ENCODE results near the gene SLC35A4.

Gene SLC35A4, protein sequence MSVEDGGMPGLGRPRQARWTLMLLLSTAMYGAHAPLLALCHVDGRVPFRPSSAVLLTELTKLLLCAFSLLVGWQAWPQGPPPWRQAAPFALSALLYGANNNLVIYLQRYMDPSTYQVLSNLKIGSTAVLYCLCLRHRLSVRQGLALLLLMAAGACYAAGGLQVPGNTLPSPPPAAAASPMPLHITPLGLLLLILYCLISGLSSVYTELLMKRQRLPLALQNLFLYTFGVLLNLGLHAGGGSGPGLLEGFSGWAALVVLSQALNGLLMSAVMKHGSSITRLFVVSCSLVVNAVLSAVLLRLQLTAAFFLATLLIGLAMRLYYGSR

DNA sequence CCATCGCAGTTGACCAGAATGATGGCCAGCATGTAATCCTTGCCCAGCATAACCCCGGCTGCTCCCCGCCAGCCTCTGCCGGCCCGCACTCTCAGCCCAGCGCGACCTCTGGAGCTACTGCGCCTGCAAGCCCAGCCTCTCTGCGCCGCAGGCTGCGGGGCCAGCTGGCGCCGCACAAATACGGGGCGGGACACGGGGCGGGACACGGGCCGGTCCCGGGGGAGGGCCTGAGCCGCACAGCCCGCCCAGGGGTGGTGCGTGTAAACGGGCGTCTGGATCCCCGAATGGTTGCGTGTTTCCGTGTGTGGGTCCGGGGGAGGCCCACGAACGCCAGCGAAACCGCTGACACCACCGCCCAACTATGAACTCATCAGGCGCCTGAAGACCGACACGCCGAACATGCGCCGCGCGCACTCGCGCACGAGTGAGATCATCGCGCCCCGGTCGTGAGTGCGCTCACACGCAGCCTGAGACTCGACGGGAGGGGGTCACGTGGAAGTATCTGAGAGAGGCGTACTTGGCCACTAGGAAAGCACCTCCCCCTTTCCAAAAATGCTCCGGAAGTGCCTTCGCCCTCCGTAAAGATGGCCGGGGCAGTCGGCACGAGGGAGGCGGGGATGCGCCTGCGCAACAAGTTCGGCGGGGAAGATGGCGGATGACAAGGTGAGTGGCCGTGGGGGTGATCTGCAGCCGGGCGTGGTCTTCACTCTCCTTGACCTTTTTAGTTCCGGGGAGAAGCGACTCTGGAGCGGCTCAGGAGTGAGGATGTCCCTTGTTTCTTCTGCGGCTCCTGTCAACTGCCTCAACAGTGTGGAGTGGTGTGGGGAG lies at the start of gene SLC35A4, which contains the start of gene APBB3:
Gene SLC35A4, plus strand, starts transcription at position 633 of the 828 bp plus-strand sequence. CDS start 2,342 bp downstream, outside the sequence.
Gene APBB3, minus strand, starts transcription at position 403 of the 828 bp plus-strand sequence. Its CDS starts 353 bp downstream, at position 50.
- peak; percentile 95 for DNase-seq

DNA sequence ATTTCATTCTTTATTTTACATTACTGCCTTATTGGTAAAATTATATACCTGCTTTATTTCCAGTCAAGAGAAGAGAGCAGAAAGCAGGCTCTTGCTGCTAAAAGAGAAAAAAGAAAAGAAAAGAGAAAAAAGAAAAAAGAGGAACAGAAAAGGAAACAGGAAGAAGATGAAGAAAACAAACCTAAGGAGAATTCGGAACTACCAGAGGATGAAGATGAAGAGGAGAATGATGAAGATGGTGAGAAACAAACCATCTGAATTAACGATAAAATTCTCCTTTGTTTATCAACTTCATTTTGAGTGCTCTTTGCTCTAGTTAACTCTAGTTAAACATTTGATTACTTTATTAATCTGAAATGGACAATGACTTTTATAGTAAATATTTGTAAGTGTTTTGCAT lies 40.6 kb upstream of the SLC35A4 start:
- no peak for DNase-seq

DNA sequence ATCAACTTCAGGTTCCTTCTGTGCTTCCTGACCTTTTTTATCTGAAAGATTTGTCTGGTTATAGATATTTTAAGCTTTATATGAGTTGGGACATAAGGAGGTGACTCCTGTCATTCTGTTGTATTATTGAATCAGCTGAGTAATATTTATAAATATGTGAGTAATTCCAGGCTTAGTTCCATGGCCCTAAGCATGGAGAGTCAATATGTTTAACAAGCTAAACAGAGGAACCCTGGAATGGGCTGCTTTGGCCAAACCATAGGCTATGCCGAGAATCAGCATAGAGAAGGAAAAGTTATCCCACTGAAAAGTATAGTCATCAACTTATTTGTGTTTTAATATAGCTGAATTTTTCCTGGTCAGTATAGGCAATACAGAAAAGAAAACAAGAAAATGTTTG lies 24.4 kb upstream of the SLC35A4 start:
- DNase-seq: no peak

DNA sequence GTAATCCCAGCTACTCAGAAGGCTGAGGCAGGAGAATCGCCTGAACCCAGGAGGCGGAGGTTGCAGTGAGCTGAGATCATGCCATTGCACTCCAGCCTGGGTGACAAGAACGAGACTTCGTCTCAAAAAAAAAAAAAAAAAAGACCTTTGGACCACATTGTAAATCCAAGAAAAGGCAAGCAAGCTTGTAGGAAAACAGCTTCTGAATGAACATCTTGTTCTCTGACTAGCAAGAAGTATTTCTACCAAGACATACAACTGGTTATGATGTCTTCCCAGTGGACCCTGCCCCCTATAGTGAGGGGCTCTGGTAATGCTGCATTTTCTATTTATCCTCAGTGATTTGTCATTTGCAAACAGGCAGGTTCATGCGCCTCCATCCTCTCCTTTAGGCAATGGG lies 21.7 kb upstream of the SLC35A4 start:
- no peak for DNase-seq

DNA sequence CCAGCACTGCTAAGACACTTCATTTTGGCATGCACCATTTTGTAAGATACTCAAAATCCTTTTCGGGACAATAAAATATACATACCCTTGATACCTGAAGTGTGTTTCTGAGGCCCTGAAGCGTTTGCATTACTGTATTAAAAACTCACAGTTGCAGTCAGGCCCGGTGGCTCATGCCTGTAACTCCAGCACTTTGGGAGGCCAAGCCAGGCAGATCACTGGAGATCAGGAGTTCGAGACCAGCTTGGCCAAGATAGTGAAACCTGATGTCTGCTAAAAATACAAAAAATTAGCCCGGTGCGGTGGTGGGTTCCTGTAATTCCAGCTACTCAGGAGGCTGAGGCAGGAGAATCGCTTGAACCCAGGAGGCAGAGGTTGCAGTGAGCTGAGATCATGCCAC lies 19.6 kb upstream of the SLC35A4 start:
- no peak for DNase-seq

DNA sequence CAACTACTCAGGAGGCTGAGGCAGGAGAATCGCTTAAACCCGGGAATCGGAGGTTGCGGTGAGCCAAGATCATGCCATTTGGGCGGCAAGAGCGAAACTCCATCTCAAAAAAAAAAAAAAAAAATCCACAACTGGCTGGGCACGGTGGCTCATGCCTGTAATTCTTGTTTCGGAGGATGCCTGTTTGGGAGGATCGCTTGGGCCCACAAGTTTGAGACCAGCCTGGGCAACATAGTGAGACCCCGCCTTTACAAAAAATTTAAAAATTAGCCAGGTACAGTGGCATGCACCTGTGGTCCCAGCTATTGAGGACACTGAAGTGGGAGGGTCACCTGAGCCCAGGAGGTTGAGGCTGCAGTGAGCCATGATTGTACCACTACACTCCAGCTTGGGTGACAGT lies 19.0 kb upstream of the SLC35A4 start:
- no peak for DNase-seq

DNA sequence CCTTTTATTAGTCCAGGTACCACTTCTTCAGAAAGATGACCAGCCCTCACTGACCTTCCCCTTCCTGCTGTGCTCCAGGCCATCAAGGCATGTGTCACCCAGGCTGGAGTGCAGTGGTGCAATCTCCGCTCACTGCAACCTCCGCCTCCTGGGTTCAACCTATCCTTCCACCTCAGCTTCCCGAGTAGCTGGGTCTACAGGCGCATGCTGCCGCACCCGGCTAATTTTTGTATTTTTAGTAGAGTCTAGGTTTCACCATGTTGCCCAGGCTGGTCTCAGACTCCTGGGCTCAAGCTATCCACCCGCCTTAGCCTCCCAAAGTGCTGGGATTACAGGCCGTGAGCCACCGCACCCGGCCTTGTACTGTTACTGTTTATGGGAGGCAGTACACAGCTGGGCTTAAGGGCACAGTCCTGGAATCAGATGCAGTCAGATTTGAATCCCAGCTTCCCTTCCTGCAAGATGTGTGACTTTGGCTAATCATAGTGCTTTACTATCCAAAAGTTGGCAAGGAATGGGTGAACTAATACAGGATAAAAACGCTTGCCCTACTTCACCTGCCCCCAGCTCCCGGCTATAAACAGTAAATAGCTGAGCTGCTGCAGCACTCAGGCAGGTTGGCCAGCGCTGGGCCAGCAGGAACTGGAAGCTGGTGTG lies 17.6 kb upstream of the SLC35A4 start:
- no peak for DNase-seq

DNA sequence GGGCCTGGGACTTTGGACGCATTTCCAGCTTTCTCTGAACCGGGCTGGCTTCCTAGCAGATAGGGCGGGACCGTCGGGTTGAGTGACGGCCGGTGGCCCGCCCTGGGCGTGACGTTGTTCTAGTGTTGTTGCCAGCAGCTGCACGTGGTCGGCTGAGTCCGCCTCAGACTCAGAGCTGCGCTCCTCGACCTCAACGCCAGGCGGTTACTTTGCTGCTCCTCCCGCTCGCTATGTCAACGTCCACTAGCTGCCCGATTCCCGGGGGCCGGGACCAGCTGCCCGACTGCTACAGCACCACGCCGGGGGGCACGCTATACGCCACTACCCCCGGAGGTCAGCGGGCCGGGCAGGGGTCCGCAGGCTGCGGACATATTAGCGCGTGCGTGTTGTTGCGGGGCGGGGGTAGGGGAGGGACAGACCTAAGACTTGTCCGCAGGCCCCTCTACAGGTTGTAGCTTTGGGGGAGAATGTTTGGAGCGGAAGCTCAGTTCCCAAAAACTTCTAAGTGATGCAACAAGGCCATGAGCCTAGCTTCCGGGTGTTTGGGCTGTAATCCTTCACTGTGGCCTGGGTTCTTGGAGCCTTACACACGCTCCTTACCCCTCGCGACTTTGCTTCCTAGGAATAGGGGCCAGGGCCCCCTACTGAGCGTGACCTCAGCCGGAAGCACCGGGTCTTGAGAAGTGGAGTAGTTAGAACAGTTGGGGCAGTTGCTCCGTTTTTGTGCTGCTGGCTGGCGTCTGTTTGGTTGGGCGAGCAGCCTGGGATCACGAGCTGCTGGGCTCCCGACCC lies 16.9 kb upstream of the SLC35A4 start, which contains the start of gene EIF4EBP3:
Gene EIF4EBP3, plus strand, starts transcription at position 155 of the 792 bp plus-strand sequence. Its CDS starts 76 bp downstream, at position 231.
- DNase-seq: no peak

DNA sequence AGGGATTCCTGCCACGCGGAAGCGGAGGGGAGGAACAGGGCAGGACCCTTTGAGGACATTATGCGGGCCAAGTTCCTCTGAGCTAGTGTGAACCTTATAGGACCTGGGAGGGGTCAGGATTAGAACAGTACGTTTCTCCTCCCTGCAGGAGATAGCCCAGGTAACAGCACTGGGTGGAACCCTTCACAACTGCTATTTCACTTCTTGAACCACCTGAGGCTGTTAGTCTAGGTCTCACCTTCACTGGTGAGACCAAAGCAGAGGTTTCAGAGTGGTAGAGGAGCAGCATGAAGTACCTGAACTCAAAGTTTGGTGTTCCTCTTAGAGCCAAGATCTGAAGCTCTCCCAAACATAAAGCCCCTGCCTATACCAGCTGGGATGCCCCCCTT lies 16.3 kb upstream of the SLC35A4 start:
- no peak for DNase-seq

DNA sequence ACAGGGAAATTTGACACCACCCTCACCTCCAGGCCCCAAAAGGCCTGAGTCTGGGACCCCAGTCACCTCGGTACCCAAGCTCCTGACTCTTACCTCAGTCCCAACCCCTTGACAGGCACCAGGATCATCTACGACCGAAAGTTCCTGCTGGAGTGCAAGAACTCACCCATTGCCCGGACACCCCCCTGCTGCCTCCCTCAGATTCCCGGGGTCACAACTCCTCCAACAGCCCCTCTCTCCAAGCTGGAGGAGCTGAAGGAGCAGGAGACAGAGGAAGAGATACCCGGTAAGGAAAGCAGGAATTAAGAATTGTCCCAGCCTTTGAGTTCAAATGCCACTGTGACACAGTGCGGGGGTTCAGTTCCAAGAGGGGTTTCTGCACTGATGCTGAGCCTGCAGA lies 15.8 kb upstream of the SLC35A4 start:
- no peak for DNase-seq

DNA sequence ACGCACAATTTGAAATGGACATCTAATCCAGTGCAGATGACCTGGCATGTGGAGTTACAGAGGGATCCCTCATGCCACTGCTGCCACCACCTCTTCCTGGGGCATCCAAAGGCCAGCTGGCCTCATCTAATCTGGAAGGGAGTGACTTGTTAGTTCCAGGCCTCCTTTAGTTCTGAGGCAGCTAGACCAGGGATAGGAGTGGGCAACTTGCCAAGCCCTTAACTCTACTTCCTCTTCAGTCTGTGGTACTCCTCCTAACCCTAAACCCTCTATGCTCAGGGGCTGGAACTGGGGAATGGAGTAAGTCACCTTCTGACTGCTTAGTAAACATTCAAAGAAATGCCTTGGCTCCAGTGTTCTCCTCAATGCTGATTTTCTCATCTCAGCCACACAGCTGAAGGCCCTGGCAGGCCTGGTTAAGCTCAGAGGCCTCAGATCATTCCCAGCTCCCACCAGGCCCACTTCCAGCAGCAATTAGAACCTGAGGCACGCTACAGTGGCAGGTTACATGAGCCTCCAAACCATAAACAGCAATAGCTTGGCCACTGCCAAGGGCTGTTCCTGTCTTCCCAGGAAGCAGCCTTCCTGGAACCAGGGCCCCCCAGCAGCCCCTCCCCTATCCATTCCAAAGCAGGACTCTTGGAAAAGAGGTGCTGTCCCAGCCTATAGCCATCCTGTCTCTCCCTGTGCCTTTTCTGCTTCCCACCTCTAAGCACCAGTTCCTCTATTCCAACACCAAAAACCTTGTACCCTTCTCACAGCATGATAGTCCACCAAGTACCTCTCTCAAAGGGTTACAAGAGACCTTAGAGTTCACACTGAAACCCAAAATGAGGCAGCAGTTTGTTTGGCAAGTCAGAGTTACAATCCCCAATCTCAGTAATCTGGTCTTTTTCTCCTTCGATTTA lies 15.1 kb upstream of the SLC35A4 start:
- no peak for DNase-seq

DNA sequence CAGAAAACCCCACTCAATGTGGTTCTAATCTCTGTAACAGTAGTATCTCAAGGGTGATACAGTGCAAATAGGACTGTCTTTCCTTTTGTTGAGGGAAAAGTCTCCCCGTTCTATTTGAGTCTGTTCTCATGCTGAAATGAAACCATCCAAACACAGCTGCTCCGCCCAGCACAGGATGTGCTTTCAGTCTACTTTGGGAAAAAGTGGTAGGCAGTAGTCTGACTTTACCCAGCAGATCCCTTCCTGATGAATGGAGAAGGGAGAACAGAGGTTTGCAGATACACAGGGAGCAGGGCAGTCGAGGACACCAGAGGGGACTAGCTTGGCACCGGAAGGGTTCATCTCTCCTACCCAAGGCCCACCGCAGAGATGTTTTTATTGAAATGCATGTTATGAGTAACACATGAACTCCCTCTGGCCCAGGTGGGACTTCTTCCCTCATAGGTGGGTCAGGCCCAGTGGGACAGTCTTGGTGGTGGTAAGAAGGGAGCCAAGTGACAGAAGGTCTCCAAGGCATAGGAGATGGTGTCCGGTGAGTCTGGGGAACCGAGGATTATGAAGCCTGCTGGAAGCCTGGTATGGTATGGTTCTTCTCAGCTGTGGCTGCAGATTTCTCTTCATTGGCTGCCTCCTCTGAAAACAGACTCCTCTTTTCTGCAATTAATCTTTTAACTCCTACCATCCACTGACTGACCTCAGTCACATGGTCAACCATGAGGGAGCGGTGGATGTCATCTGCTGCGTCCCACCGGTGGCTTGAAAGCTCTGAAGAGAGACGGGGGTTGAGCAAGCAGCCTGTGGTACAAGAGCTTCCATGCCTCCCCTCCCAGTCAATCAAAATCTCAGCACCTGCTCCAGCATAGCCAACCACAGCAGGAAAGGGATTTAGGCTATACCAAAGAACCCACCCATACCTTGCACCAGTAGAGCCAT lies 14.2 kb upstream of the SLC35A4 start:
- DNase-seq: no peak

DNA sequence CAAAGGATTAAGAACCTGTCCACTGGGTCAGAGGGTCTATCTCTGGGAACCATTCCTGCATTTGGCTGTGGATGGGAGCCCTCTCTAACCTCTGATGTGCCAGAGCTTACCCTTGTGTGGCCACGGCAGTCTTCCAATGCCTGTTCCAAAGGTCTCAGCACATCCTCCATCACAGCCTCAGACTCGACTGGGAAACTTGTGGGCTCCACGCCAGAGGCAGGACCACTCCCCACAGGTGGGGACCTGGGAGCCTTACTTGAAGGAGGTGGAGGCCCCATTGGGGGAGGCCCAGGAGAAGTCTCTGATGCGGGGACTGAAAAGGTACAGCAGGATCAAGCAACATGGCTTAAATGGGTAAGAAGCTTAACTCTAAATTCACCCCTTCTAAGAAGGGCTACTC lies 12.8 kb upstream of the SLC35A4 start:
- no peak for DNase-seq

DNA sequence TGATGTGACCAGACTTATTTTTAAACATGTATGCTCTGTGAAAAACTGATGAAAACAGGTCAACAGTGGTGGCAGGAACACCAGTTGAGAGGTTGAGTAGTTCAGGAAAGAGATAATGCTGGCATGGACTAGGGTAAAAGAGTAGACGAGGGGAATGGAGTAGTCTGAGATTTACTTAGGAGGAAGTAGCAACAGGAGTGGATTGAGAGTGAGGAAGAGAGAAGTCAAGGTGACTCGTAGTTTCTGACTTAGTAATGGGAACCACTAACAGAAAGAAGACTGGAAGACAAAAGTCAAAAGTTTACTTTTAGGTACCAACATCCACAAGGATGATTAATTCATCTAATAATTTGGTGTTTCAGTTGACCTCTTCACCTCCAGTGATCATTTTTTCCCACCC lies 11.0 kb upstream of the SLC35A4 start:
- no peak for DNase-seq

DNA sequence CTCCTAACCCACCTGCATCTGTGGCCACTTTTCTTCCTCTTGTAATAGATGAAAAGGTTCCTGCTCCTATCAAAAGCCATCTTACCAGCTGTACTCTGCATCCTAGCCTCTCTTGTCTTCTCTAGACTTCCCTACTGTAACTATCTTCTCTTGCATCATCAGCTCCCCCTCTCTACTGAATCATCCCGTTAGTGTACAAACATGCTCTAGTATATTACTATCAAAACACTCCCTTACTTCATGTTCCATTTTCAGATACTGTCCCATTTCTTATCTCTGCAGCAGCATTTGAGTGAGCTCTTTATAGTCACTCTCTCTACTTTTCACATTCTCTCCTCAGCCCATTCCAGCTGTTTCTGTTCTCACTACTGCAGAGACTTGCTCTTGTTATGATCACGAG lies 10.2 kb upstream of the SLC35A4 start:
- DNase-seq: no peak

DNA sequence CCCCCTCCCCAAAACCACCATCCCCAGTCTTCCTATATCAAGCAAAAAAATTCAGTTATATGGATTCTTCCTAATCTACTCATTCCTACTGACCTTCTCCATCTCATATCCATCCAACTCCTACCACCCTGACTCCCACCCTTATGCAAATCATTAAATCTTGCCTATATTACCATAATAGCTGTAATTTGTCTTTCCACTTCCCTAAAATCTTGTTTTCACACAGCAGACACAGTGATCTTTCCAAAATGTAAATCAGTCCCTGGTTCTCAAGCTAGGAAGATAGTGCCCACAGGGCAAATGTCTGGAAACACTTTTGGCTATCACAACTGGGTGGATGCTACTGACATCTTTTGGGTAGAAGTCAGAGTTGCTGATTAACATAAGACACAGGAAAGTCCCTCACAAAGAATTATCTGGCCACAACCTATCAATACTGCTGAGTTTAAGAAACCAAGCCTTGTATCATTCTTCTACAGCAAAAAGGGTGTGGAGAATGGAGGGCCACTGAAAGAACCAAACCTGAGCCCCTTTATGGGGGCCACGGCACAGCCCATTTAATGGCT lies 8.8 kb upstream of the SLC35A4 start:
- no peak for DNase-seq

DNA sequence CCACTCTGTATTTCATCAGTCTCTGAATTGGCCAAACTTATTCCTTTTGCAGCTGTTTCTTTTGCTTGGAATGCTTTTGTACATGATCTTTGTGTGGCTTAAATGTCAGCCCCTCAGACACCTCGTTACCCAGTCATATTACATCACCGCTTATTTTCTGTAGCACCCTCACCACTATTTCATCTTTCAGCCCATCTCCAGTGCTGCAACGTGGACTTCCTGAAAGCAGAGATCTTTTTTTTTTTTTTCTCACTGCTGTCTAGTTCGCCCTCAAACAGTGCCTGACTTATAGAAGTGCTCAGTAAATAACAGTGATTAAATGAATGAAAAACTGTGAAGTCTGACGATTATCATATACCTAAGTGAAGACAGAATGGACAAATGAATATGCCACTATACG lies 8.2 kb upstream of the SLC35A4 start:
- no peak for DNase-seq

DNA sequence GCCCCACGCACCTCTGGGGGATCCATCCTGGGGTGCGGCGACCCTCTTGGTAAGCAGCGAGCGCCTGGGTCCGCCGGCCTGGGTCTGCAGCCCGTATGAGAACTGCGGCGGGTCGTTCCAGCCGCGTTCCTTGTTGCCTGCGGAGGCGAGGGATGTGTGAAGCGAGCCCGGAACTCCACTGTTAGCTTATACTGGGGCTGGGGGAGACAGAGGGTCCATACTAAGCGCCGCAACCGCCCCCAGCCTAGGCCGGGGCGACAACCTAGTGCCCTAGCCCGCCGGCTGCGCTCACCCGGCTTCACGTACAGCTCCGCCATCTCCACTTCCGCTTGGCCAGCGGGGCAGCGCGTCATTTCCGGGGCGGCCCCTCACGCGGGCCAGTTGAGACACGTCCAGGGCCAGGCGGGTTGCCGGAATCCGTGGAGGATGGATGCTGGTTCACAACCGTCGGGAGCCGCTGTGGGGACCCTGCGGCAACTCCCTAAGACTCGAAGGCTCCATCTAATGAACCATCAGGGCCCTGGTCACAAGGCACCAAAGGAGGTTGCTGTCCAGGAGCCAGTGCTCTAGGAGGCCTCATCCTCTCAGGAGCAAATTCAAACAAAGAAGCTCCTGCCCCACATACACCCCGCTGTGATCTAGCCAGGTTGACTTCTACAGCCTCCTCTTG lies 7.4 kb upstream of the SLC35A4 start, which contains the start of gene SRA1:
Gene SRA1, minus strand, starts transcription at position 338 of the 670 bp plus-strand sequence. Its CDS starts 21 bp downstream, at position 317.
- DNase-seq: peak; percentile 80

DNA sequence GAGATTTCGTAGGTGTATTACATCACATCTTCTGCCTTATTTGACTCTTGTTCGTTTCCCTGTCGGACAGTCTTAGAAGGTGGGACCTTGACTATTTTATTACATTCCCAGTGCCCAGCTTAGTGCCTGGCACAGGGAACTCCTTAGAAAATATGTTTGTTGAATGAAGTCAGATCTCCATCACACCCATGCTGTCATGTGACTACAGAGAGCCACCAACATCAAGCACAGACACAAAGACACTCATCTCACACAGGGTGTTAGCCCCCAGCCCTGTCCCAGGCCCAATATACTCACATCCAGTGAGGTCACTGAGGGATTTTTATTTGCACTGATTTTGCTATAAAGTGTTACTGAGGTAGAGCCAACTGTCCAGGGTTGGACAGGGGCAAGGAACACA lies 6.7 kb upstream of the SLC35A4 start:
- DNase-seq: no peak

All from T1000 (cell line).